GM19035 (cell line): ENCODE data around the gene WBP1L.
"Not testable (repeated sequence)": the region's sequence is repeated elsewhere in the genome, so short reads cannot be mapped to it uniquely, and the experiment has no call there.

Source experiments
- ATAC-seq: cut with Tn5 transposase; IDR thresholded peaks from one replicate; pipeline ENCODE4 v1.9.1; 2021; ENCODE audit not compliant: unreplicated experiment

The WBP1L gene

GRCh38 chr10:102802920-102803534 lies 59.3 kb downstream of the WBP1L start:
- ATAC-seq, result no peak

DNA sequence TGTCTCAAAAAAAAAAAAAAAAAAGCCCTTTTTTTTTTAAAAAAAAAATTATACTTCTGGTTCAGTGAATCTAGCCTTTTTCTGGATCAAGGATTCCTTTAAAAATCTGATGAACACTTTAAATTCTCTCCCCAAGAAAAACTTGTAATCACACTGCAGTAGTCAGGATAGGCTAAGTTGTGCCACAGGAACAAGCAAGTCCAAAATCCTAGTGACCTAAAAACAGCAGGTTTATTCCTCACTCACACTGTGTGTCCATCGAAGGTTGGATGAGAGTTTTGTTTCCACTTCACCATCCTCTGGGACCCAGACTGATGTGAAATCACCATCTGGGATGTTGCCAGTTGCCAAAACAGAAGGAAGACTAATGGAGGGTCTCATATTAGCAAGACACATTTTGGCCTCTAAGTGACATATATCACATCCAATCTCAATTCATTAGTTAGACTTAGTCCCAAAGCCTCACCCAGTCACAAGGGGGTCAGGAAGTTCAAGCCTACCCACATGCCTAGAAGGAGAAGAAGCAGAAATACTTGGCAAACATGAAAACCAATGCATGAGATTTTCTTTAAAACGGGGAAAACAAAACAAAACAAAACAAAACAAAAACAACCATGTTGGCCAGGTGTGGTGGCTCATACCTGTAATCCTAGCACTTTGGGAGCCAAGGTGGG lies 60.8 kb downstream of the WBP1L start:
- ATAC-seq, result no peak

GRCh38 chr10:102808380-102808779 lies 64.6 kb downstream of the WBP1L start:
- no peak for ATAC-seq

DNA sequence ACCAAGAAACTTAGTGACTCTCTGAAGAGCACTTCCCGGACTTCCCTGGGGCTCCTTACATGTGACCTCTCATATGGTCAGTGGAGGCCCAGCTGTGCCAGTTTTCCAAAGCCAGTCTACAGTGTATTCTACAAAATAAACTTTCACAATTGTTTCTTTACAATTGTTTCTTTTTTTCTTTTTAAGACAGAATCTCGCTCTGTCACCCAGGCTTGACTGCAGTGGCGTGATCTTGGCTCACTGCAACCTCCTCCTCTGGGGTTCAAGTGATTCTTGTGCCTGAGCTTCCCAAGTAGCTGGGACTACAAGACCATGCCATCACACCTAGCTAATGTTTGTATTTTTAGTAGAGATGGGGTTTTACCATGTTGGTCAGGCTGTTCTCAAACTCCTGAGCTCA lies 67.6 kb downstream of the WBP1L start:
- ATAC-seq, result no peak

- ATAC-seq, result no peak
These were observed 68.6 kb downstream of the WBP1L start for GRCh38 chr10:102812231-102812876.

GRCh38 chr10:102813017-102813541 lies 69.3 kb downstream of the WBP1L start:
- no peak for ATAC-seq

DNA sequence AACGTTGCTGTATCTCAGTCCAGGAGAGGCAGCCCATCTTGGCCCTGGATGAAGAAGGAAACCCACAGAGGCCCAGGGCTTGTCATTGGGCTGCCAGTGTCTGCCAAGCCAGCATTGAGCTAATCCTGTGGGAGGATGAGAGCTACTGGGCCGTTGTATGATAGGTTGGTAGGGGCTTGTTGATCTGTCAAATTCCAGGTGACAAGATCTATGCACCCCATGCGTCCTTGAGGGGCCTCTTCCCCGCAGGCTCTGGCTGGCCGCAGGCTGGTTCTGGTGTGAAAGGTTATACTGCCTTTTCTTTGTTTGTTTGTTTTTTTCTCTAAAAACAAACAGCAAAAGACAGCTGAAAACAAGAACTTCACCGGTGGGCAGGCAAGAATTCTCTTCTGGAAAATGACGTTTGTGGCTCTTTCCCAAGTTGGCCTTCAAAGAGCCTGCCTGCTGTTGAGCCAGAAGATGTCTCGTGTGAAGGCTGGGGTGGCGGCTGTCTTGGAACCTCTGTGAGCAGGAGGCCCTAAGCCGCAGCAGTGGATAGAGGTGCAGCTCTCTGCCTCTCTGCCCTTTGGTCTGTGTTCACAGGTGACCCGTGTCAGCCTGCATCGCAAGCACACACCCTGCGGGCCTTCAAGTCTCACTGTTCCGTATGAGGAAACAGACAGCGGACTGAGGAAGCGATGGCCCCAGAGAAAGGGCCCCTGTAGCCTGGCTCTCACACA lies 70.1 kb downstream of the WBP1L start:
- no peak for ATAC-seq

GRCh38 chr10:102814453-102814871 lies 70.7 kb downstream of the WBP1L start:
- ATAC-seq, result no peak

GRCh38 chr10:102814873-102815661 lies 71.3 kb downstream of the WBP1L start:
- no peak for ATAC-seq

DNA sequence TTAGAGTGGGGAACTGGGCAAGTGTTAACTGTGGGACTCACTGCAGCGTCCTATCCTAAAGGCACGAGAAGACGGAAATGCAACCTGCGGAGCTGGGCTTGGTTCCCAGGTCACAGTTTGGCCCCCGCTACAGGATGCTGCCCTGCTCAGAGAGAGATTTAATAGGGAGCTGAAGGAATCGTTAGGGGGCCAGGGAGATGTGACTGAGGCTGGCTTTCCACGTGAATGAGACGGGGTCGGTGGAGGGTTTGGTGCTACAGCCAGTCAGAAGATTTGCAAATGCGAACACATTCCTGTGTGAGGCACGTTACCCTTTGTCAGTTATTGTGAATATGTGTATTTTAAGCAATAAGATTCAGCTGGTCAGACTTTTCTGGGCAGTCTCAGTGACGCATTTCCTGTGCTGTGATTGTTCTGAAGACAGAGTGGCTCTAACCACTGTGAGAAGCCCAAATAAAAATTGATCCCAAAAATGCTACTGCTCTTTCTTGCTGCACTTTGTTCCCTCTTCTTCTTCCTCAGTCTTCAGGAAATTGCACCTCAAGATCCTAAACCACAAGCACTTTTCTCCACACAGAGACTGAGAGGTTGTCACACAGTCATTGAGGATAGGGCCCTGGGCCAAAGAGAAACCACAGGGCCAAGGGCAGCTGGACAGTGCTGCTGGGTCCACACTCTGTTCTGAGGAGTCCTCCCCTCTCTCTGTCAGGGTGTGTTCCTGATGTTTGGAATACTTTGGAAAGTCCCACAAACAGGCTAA lies 72.2 kb downstream of the WBP1L start:
- ATAC-seq, result no peak

GRCh38 chr10:102817175-102817574 lies 73.4 kb downstream of the WBP1L start:
- no peak for ATAC-seq

GRCh38 chr10:102819054-102819453 lies 75.3 kb downstream of the WBP1L start:
- ATAC-seq, result no peak

DNA sequence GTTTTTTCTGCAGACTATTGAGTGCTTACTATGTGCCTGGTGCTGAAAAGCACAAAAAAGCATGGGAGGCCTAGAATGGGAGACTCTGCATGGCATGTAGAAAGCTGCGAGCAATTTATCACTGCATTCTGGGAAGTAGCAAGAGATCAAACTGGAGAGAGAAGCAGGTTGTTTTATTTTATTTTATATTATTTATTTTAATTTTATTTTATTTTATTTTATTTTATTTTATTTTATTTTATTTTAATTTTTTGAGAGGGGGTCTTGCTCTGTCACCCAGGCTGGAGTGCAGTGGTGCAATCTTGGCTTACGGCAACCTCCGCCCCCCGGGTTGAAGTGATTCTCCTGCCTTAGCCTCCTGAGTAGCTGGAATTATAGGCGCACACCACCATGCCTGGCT lies 76.3 kb downstream of the WBP1L start:
- not testable (repeated sequence) for ATAC-seq

DNA sequence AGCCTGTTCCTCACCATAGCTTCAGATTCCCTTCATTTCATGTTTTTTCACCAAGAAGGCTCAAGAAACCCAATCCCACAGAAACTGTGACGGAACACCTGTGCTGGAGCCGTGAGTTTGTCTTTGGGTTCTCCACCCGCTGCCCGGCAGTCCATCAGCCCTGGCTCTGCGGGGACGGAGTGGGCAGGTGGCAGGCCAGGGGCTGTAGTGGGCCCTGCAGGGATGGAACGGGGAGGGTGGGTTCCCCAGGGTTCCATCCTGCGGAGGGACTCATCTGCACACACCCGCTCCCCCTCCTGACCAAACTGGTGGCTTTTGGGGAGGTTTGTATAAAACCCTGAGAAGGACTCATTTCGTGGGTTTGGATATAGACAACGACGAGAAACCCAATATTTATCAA lies 78.5 kb downstream of the WBP1L start:
- no peak for ATAC-seq

- no peak for ATAC-seq
These were observed 80.9 kb downstream of the WBP1L start for GRCh38 chr10:102824664-102825063.

DNA sequence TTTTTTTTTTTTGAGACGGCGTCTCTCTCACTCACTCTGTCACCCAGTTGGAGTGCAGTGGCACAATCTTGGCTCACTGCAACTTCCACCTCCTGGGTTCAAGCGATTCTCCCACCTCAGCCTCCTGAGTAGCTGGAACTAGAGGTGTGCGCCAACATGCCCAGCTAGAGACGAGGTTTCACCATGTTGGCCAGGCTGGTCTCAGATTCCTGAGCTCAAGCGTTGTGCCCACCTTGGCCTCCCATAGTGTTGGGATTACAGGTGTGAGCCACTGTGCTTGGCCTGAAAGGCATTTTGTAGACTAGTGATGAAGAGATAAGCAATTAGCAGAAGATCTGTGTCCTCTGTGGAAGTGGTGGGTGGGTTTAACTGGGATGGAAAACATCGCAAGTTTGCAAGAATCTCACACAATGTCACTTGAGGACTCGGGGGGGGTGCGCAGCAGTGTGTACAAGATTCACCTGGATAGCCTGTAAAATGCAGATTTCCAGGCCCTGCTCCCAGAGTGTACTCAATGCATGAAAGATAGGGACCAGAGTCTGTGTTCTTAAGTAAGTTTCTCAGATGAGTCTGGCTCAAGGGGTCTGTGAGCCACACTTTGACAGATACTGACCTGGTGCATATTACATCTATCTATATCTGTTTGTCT lies 82.5 kb downstream of the WBP1L start:
- ATAC-seq, result no peak

- ATAC-seq, result no peak
These were observed 83.8 kb downstream of the WBP1L start for GRCh38 chr10:102827597-102827975.

- ATAC-seq, result no peak
These were observed 87.7 kb downstream of the WBP1L start for GRCh38 chr10:102831322-102832071.

DNA sequence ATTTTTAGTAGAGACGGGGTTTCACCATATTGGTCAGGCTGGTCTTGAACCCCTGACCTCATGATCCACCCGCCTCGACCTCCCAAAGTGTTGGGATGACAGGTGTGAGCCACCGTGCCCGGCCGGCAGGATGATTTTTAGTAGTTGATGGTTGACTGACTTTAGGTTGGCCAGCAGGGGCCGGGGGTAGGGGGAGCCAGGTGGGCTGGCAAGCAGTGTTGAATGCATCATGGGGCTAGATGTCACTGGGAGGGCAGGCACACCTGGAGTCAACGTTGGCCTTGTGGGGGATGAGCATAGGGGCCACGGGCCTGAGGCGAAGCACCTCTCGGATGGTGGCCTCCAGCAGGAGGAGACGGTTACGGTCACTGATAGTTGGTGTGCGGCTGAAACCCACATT lies 88.5 kb downstream of the WBP1L start:
- no peak for ATAC-seq
